ENCODE results near the gene LRRC70. TPM values are rescaled to one million over a fixed set of nuclear protein-coding genes. Genes with fewer than 3 reads are reported as not detected.
A peak's percentile ranks its signal among the peaks of the same experiment; 100 is the strongest.
"Not testable (repeated sequence)": the region's sequence is repeated elsewhere in the genome, so short reads cannot be mapped to it uniquely, and the experiment has no call there.

The LRRC70 gene
- total RNA-seq, 1 donor from 2014 or later = 0.79 TPM

GRCh38 chr5:62621280-62621679 lies 42.7 kb downstream of the LRRC70 start:
- no peak overlapping the region for H3K9ac ChIP-seq
- peak; percentile 81 for DNase-seq (ENCODE audit: low spot score)
- peaks cover 3% of the 10 kb centered on the region for H3K27me3 Mint-ChIP-seq (ENCODE audit: insufficient read depth, low read depth)
- no peaks in the 10 kb centered on the region for H3K27me3 ChIP-seq
- no peak overlapping the region for H3K27ac ChIP-seq
- TF ChIP-seq CTCF (IDR thresholded peaks at IDR 0.05) (no peak), EZH2phosphoT487 (IDR thresholded peaks at IDR 0.05) (no peak), EZH2 (IDR thresholded peaks at IDR 0.05) (no peak)
- peaks cover 11% of the 10 kb centered on the region for H3K4me1 Mint-ChIP-seq
- H3K4me2 ChIP-seq = peak overlapping the region; percentile 17
- no peak overlapping the region for H3K27ac Mint-ChIP-seq
- no peaks in the 10 kb centered on the region for H3K9me3 Mint-ChIP-seq
- no peak overlapping the region for H3K4me3 Mint-ChIP-seq
- no peaks in the 10 kb centered on the region for H3K79me2 ChIP-seq (ENCODE audit: low read depth)
- no peaks in the 10 kb centered on the region for H3K9me3 ChIP-seq (ENCODE audit: low read depth)
- no peak overlapping the region for H2AFZ ChIP-seq (replicated peaks)
- H3K36me3 Mint-ChIP-seq = peaks cover 5% of the 10 kb centered on the region
- H3F3A ChIP-seq (ENCODE audit: low read depth) = peaks cover 9% of the 10 kb centered on the region
- H3K4me3 ChIP-seq = no peak overlapping the region
- peaks cover 12% of the 10 kb centered on the region for H3K4me1 ChIP-seq
- no peaks in the 10 kb centered on the region for H3K36me3 ChIP-seq
- no peaks in the 10 kb centered on the region for H4K20me1 ChIP-seq (ENCODE audit: low read depth)

- no peak overlapping the region for H2AFZ ChIP-seq (replicated peaks)
- H3F3A ChIP-seq (ENCODE audit: low read depth) = peaks cover 14% of the 10 kb centered on the region
- H3K79me2 ChIP-seq (ENCODE audit: low read depth) = no peaks in the 10 kb centered on the region
- H3K27me3 ChIP-seq = no peaks in the 10 kb centered on the region
- no peak overlapping the region for H3K27ac Mint-ChIP-seq
- no peaks in the 10 kb centered on the region for H3K36me3 ChIP-seq
- peaks cover 3% of the 10 kb centered on the region for H3K27me3 Mint-ChIP-seq (ENCODE audit: insufficient read depth, low read depth)
- no peak overlapping the region for H3K27ac ChIP-seq
- no peaks in the 10 kb centered on the region for H3K9me3 Mint-ChIP-seq
- H3K4me1 Mint-ChIP-seq = peaks cover 18% of the 10 kb centered on the region
- no peak overlapping the region for H3K4me2 ChIP-seq
- no peak overlapping the region for H3K4me3 ChIP-seq
- no peak for DNase-seq (ENCODE audit: low spot score)
- peaks cover 21% of the 10 kb centered on the region for H3K4me1 ChIP-seq
- H3K9me3 ChIP-seq (ENCODE audit: low read depth) = no peaks in the 10 kb centered on the region
- H3K9ac ChIP-seq = no peak overlapping the region
- TF ChIP-seq EZH2 (IDR thresholded peaks at IDR 0.05) (no peak), EZH2phosphoT487 (IDR thresholded peaks at IDR 0.05) (no peak), CTCF (IDR thresholded peaks at IDR 0.05) (no peak)
- H3K4me3 Mint-ChIP-seq = no peak overlapping the region
- peaks cover 5% of the 10 kb centered on the region for H3K36me3 Mint-ChIP-seq
- H4K20me1 ChIP-seq (ENCODE audit: low read depth) = no peaks in the 10 kb centered on the region
These were observed 44.7 kb downstream of the LRRC70 start for GRCh38 chr5:62623271-62623670.

DNA sequence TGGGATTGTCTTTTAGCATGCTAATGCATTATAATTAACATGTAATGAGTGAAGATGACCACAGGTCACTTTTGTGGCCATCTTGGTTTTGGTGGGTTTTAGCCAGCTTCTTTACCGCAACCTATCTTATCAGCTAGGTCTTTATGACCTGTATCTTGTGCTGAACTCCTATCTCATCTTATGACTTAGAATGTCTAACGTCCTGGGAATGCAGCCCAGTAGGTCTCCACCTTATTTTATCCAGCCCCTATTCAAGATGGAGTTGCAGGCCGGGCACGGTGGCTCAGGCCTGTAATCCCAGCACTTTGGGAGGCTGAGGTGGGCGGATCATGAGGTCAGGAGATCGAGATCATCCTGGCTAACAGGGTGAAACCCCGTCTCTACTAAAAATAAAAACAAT lies 45.8 kb downstream of the LRRC70 start:
- H3K79me2 ChIP-seq (ENCODE audit: low read depth); H3K36me3 ChIP-seq; H2AFZ ChIP-seq (replicated peaks); H3K9ac ChIP-seq; H3K4me3 ChIP-seq; H3K27me3 Mint-ChIP-seq (ENCODE audit: insufficient read depth, low read depth); H3K9me3 ChIP-seq (ENCODE audit: low read depth); H3K4me3 Mint-ChIP-seq; H3K4me2 ChIP-seq; DNase-seq (ENCODE audit: low spot score); H3K27ac ChIP-seq; H3K27ac Mint-ChIP-seq; H3K9me3 Mint-ChIP-seq; H3K36me3 Mint-ChIP-seq; H3K27me3 ChIP-seq; H4K20me1 ChIP-seq (ENCODE audit: low read depth): not testable (repeated sequence)
- Histone ChIP-seq H3K4me1 (peaks cover 21% of the 10 kb centered on the region), H3F3A (ENCODE audit: low read depth) (peaks cover 14% of the 10 kb centered on the region)
- H3K4me1 Mint-ChIP-seq = peaks cover 18% of the 10 kb centered on the region

DNA sequence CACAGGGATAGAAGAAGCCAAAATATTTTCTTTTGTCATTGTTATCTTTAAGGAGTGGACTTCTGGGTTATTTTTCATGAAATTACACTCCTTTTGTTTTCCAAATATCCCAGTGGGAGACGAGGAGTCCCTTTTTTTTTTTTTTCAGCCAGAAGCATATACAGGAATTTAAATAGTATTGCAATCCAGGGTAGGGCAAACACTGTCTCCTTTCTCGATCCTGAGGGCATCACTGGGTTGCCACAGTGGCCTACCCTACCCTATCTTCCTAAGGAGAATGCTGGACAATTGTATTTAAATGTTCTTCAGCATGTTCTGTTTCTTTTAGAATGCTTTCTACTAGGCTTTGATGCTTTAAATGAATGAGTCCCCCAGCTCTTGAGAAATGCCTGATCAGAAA lies 47.9 kb downstream of the LRRC70 start:
- H3K27ac ChIP-seq = peak overlapping the region; percentile 48
- H3K4me3 Mint-ChIP-seq = no peak overlapping the region
- H3K4me2 ChIP-seq = peak overlapping the region; percentile 3

More for the DNA sequence above, 47.9 kb downstream of the LRRC70 start:
- Mint-ChIP-seq H3K9me3 (no peaks in the 10 kb centered on the region), H3K36me3 (peaks cover 5% of the 10 kb centered on the region), H3K27ac (peak overlapping the region; percentile 15), H3K27me3 (ENCODE audit: insufficient read depth, low read depth) (peaks cover 4% of the 10 kb centered on the region), H3K4me1 (peaks cover 8% of the 10 kb centered on the region)
- Histone ChIP-seq H3K27me3 (no peaks in the 10 kb centered on the region), H2AFZ (replicated peaks) (no peak overlapping the region), H3F3A (ENCODE audit: low read depth) (peaks cover 5% of the 10 kb centered on the region), H3K9ac (no peak overlapping the region), H3K4me3 (no peak overlapping the region), H3K36me3 (no peaks in the 10 kb centered on the region), H3K4me1 (peaks cover 14% of the 10 kb centered on the region), H3K9me3 (ENCODE audit: low read depth) (no peaks in the 10 kb centered on the region), H4K20me1 (ENCODE audit: low read depth) (no peaks in the 10 kb centered on the region), H3K79me2 (ENCODE audit: low read depth) (no peaks in the 10 kb centered on the region)
- DNase-seq (ENCODE audit: low spot score) = no peak
- no peak for TF ChIP-seq CTCF (IDR thresholded peaks at IDR 0.05)
- no peak for TF ChIP-seq EZH2phosphoT487 (IDR thresholded peaks at IDR 0.05)
- no peak for TF ChIP-seq EZH2 (IDR thresholded peaks at IDR 0.05)

Measured in neural progenitor cell (in vitro differentiated cells).